ENCODE data around the gene CCL5.
A peak's percentile ranks its signal among the peaks of the same experiment; 100 is the strongest.

Gene CCL5

GRCh38 chr17:35879773-35880654, at the start of gene CCL5:
Gene CCL5, minus strand, starts transcription at chr17:35880360.
- Mint-ChIP-seq H3K27me3 (no peaks in the 10 kb centered on the region), H3K36me3 (ENCODE audit: low read depth) (peaks cover 5% of the 10 kb centered on the region), H3K9me3 (no peaks in the 10 kb centered on the region), H3K27ac (peak within 1 kb of the TSS; percentile 99), H3K4me1 (ENCODE audit: low read depth) (peaks cover 67% of the 10 kb centered on the region), H3K4me3 (peak within 1 kb of the TSS; percentile 84)

- Mint-ChIP-seq H3K27me3 (peaks cover 3% of the 10 kb centered on the region), H3K4me3 (no peak overlapping the region), H3K27ac (no peak overlapping the region), H3K36me3 (ENCODE audit: low read depth) (peaks cover 6% of the 10 kb centered on the region), H3K4me1 (ENCODE audit: low read depth) (peaks cover 22% of the 10 kb centered on the region), H3K9me3 (no peaks in the 10 kb centered on the region)
These were observed 47.6 kb upstream of the CCL5 start for GRCh38 chr17:35927714-35928113.

- Mint-ChIP-seq H3K27me3 (peaks cover 3% of the 10 kb centered on the region), H3K4me1 (ENCODE audit: low read depth) (peaks cover 17% of the 10 kb centered on the region), H3K9me3 (no peaks in the 10 kb centered on the region), H3K27ac (no peak overlapping the region), H3K4me3 (no peak overlapping the region), H3K36me3 (ENCODE audit: low read depth) (peaks cover 6% of the 10 kb centered on the region)
These were observed 43.5 kb upstream of the CCL5 start for GRCh38 chr17:35923609-35924114.

- Mint-ChIP-seq H3K4me3 (no peak overlapping the region), H3K27ac (peak overlapping the region; percentile 14), H3K4me1 (ENCODE audit: low read depth) (peaks cover 24% of the 10 kb centered on the region)
These were observed 40.1 kb upstream of the CCL5 start for GRCh38 chr17:35920229-35920628.

GRCh38 chr17:35918665-35919064, 38.5 kb upstream of the CCL5 start:
- H3K27me3 Mint-ChIP-seq = no peaks in the 10 kb centered on the region
- peaks cover 33% of the 10 kb centered on the region for H3K4me1 Mint-ChIP-seq (ENCODE audit: low read depth)
- no peak overlapping the region for H3K4me3 Mint-ChIP-seq
- H3K36me3 Mint-ChIP-seq (ENCODE audit: low read depth) = no peaks in the 10 kb centered on the region
- H3K9me3 Mint-ChIP-seq = no peaks in the 10 kb centered on the region
- H3K27ac Mint-ChIP-seq = no peak overlapping the region

More at GRCh38 chr17:35920229-35920628, 40.1 kb upstream of the CCL5 start:
- Mint-ChIP-seq H3K9me3 (no peaks in the 10 kb centered on the region), H3K36me3 (ENCODE audit: low read depth) (no peaks in the 10 kb centered on the region), H3K27me3 (no peaks in the 10 kb centered on the region)

GRCh38 chr17:35917519-35918213, 37.5 kb upstream of the CCL5 start:
- no peaks in the 10 kb centered on the region for H3K9me3 Mint-ChIP-seq
- no peak overlapping the region for H3K27ac Mint-ChIP-seq
- H3K4me3 Mint-ChIP-seq = no peak overlapping the region
- H3K27me3 Mint-ChIP-seq = no peaks in the 10 kb centered on the region
- H3K4me1 Mint-ChIP-seq (ENCODE audit: low read depth) = peaks cover 43% of the 10 kb centered on the region
- H3K36me3 Mint-ChIP-seq (ENCODE audit: low read depth) = no peaks in the 10 kb centered on the region

GRCh38 chr17:35915153-35915964, 35.2 kb upstream of the CCL5 start:
- Mint-ChIP-seq H3K4me3 (no peak overlapping the region), H3K27me3 (no peaks in the 10 kb centered on the region), H3K9me3 (no peaks in the 10 kb centered on the region), H3K4me1 (ENCODE audit: low read depth) (peaks cover 42% of the 10 kb centered on the region), H3K36me3 (ENCODE audit: low read depth) (no peaks in the 10 kb centered on the region), H3K27ac (no peak overlapping the region)

GRCh38 chr17:35914354-35914753, 34.2 kb upstream of the CCL5 start:
- H3K9me3 Mint-ChIP-seq = no peaks in the 10 kb centered on the region
- H3K4me3 Mint-ChIP-seq = no peak overlapping the region
- H3K4me1 Mint-ChIP-seq (ENCODE audit: low read depth) = peaks cover 37% of the 10 kb centered on the region
- no peaks in the 10 kb centered on the region for H3K27me3 Mint-ChIP-seq
- H3K27ac Mint-ChIP-seq = peak overlapping the region; percentile 48
- no peaks in the 10 kb centered on the region for H3K36me3 Mint-ChIP-seq (ENCODE audit: low read depth)

- peaks cover 44% of the 10 kb centered on the region for H3K4me1 Mint-ChIP-seq (ENCODE audit: low read depth)
- H3K9me3 Mint-ChIP-seq = no peaks in the 10 kb centered on the region
- peak overlapping the region; percentile 65 for H3K27ac Mint-ChIP-seq
- H3K36me3 Mint-ChIP-seq (ENCODE audit: low read depth) = no peaks in the 10 kb centered on the region
- H3K27me3 Mint-ChIP-seq = no peaks in the 10 kb centered on the region
- no peak overlapping the region for H3K4me3 Mint-ChIP-seq
These were observed 33.4 kb upstream of the CCL5 start for GRCh38 chr17:35913609-35914008.

GRCh38 chr17:35912942-35913341, 32.8 kb upstream of the CCL5 start:
- Mint-ChIP-seq H3K9me3 (no peaks in the 10 kb centered on the region), H3K27me3 (no peaks in the 10 kb centered on the region), H3K4me1 (ENCODE audit: low read depth) (peaks cover 48% of the 10 kb centered on the region), H3K4me3 (peak overlapping the region; percentile 5), H3K27ac (peak overlapping the region; percentile 65), H3K36me3 (ENCODE audit: low read depth) (no peaks in the 10 kb centered on the region)

GRCh38 chr17:35912339-35912912, 32.3 kb upstream of the CCL5 start:
- H3K4me3 Mint-ChIP-seq = no peak overlapping the region
- no peaks in the 10 kb centered on the region for H3K9me3 Mint-ChIP-seq
- no peaks in the 10 kb centered on the region for H3K36me3 Mint-ChIP-seq (ENCODE audit: low read depth)
- H3K4me1 Mint-ChIP-seq (ENCODE audit: low read depth) = peaks cover 48% of the 10 kb centered on the region
- H3K27ac Mint-ChIP-seq = peak overlapping the region; percentile 65
- no peaks in the 10 kb centered on the region for H3K27me3 Mint-ChIP-seq

GRCh38 chr17:35909408-35909807, 29.2 kb upstream of the CCL5 start:
- Mint-ChIP-seq H3K27me3 (no peaks in the 10 kb centered on the region), H3K27ac (no peak overlapping the region), H3K4me1 (ENCODE audit: low read depth) (peaks cover 35% of the 10 kb centered on the region), H3K9me3 (no peaks in the 10 kb centered on the region), H3K4me3 (no peak overlapping the region), H3K36me3 (ENCODE audit: low read depth) (no peaks in the 10 kb centered on the region)

GRCh38 chr17:35907691-35908090, 27.5 kb upstream of the CCL5 start:
- Mint-ChIP-seq H3K27ac (no peak overlapping the region), H3K4me3 (no peak overlapping the region), H3K36me3 (ENCODE audit: low read depth) (no peaks in the 10 kb centered on the region), H3K4me1 (ENCODE audit: low read depth) (peaks cover 30% of the 10 kb centered on the region), H3K9me3 (no peaks in the 10 kb centered on the region), H3K27me3 (no peaks in the 10 kb centered on the region)

GRCh38 chr17:35906926-35907637, 26.9 kb upstream of the CCL5 start:
- Mint-ChIP-seq H3K4me1 (ENCODE audit: low read depth) (peaks cover 26% of the 10 kb centered on the region), H3K36me3 (ENCODE audit: low read depth) (no peaks in the 10 kb centered on the region), H3K27ac (no peak overlapping the region), H3K4me3 (no peak overlapping the region), H3K9me3 (no peaks in the 10 kb centered on the region), H3K27me3 (no peaks in the 10 kb centered on the region)

Measured in stimulated activated naive CD8-positive, alpha-beta T cell treated with anti-CD3 and anti-CD28 coated beads, Interleukin-15, Interleukin-2, amounts not matched to agents 100 ng/mL and 50 ng/mL, for 24 hours (primary cell).